ENCODE data around the gene AGBL4.

DNA sequence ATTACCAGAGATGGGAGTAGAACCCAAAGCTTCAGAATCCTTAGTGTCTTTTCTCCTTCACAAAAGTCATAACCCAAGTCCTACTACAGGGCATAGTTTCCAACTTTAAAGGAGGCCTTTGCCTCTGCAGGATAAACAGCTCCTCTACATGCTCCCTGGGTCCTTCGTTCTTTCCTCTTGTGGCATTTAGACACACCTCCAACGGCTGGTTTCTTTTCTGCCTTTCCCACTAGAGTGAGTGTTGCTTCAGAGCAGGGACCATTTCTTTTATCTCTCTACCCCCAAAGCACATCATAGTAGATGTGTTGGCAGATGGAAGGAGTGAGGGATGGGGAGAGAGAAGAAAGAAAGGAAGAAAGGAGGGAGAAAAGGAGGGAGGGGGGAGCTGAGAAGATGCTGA is 1407.0 kb downstream of the AGBL4 start:
- TF ChIP-seq ZFP30 (CRISPR knock-in tag; IDR thresholded peaks at IDR 0.05) (no peak), ZFP3 (CRISPR knock-in tag; IDR thresholded peaks at IDR 0.05) (no peak), ESRRG (CRISPR knock-in tag; IDR thresholded peaks at IDR 0.05) (no peak), TOX (CRISPR knock-in tag; IDR thresholded peaks at IDR 0.05; ENCODE audit: borderline replicate concordance) (no peak), ZNF8 (CRISPR knock-in tag; IDR thresholded peaks at IDR 0.05) (no peak), GLIS3 (CRISPR knock-in tag; IDR thresholded peaks at IDR 0.05) (no peak), RARB (CRISPR knock-in tag; IDR thresholded peaks at IDR 0.05) (no peak), SNAI2 (CRISPR knock-in tag; IDR thresholded peaks at IDR 0.05) (no peak), ISL1 (CRISPR knock-in tag; IDR thresholded peaks at IDR 0.05) (no peak), ZC3H10 (CRISPR knock-in tag; IDR thresholded peaks at IDR 0.05) (no peak), ZNF70 (CRISPR knock-in tag; IDR thresholded peaks at IDR 0.05) (no peak)
- TF ChIP-seq, protein P1, sequence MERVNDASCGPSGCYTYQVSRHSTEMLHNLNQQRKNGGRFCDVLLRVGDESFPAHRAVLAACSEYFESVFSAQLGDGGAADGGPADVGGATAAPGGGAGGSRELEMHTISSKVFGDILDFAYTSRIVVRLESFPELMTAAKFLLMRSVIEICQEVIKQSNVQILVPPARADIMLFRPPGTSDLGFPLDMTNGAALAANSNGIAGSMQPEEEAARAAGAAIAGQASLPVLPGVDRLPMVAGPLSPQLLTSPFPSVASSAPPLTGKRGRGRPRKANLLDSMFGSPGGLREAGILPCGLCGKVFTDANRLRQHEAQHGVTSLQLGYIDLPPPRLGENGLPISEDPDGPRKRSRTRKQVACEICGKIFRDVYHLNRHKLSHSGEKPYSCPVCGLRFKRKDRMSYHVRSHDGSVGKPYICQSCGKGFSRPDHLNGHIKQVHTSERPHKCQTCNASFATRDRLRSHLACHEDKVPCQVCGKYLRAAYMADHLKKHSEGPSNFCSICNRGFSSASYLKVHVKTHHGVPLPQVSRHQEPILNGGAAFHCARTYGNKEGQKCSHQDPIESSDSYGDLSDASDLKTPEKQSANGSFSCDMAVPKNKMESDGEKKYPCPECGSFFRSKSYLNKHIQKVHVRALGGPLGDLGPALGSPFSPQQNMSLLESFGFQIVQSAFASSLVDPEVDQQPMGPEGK (CRISPR knock-in tag; IDR thresholded peaks at IDR 0.05; ENCODE audit: borderline replicate concordance): no peak
- TF ChIP-seq, protein P2, sequence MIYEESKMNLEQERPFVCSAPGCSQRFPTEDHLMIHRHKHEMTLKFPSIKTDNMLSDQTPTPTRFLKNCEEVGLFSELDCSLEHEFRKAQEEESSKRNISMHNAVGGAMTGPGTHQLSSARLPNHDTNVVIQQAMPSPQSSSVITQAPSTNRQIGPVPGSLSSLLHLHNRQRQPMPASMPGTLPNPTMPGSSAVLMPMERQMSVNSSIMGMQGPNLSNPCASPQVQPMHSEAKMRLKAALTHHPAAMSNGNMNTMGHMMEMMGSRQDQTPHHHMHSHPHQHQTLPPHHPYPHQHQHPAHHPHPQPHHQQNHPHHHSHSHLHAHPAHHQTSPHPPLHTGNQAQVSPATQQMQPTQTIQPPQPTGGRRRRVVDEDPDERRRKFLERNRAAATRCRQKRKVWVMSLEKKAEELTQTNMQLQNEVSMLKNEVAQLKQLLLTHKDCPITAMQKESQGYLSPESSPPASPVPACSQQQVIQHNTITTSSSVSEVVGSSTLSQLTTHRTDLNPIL (CRISPR knock-in tag; IDR thresholded peaks at IDR 0.05; ENCODE audit: low read depth): no peak
- TF ChIP-seq, protein P3, sequence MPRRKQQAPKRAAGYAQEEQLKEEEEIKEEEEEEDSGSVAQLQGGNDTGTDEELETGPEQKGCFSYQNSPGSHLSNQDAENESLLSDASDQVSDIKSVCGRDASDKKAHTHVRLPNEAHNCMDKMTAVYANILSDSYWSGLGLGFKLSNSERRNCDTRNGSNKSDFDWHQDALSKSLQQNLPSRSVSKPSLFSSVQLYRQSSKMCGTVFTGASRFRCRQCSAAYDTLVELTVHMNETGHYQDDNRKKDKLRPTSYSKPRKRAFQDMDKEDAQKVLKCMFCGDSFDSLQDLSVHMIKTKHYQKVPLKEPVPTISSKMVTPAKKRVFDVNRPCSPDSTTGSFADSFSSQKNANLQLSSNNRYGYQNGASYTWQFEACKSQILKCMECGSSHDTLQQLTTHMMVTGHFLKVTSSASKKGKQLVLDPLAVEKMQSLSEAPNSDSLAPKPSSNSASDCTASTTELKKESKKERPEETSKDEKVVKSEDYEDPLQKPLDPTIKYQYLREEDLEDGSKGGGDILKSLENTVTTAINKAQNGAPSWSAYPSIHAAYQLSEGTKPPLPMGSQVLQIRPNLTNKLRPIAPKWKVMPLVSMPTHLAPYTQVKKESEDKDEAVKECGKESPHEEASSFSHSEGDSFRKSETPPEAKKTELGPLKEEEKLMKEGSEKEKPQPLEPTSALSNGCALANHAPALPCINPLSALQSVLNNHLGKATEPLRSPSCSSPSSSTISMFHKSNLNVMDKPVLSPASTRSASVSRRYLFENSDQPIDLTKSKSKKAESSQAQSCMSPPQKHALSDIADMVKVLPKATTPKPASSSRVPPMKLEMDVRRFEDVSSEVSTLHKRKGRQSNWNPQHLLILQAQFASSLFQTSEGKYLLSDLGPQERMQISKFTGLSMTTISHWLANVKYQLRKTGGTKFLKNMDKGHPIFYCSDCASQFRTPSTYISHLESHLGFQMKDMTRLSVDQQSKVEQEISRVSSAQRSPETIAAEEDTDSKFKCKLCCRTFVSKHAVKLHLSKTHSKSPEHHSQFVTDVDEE (CRISPR knock-in tag; IDR thresholded peaks at IDR 0.05): no peak
